IPS-18a (cell line): Measurements from ENCODE around the gene RIN1.
"Not testable (repeated sequence)": the region's sequence is repeated elsewhere in the genome, so short reads cannot be mapped to it uniquely, and the experiment has no call there.

Source experiments
- H3K27ac ChIP-seq: one replicate; pipeline ENCODE4 v1.5.1; 2013; ENCODE audit warnings: low read length
- H3K27me3 ChIP-seq: one replicate; pipeline ENCODE4 v1.6.1; 2013; ENCODE audit warnings: mild to moderate bottlenecking, low read length; ENCODE audit not compliant: control insufficient read depth, insufficient read depth
- H3K36me3 ChIP-seq: one replicate; pipeline ENCODE4 v1.6.1; 2013; ENCODE audit warnings: low read depth, low read length; ENCODE audit not compliant: control insufficient read depth
- H3K4me1 ChIP-seq: one replicate; pipeline ENCODE4 v1.6.1; 2013; ENCODE audit warnings: low read depth, low read length; ENCODE audit not compliant: control insufficient read depth
- H3K4me3 ChIP-seq: one replicate; pipeline ENCODE4 v1.5.1; 2013; ENCODE audit warnings: low read length
- H3K9ac ChIP-seq: one replicate; pipeline ENCODE4 v1.6.1; 2013; ENCODE audit warnings: mild to moderate bottlenecking, low read length, moderate library complexity
- H3K9me3 ChIP-seq: one replicate; pipeline ENCODE4 v1.6.1; 2013; ENCODE audit warnings: low read depth, low read length; ENCODE audit not compliant: control insufficient read depth

Gene RIN1

DNA sequence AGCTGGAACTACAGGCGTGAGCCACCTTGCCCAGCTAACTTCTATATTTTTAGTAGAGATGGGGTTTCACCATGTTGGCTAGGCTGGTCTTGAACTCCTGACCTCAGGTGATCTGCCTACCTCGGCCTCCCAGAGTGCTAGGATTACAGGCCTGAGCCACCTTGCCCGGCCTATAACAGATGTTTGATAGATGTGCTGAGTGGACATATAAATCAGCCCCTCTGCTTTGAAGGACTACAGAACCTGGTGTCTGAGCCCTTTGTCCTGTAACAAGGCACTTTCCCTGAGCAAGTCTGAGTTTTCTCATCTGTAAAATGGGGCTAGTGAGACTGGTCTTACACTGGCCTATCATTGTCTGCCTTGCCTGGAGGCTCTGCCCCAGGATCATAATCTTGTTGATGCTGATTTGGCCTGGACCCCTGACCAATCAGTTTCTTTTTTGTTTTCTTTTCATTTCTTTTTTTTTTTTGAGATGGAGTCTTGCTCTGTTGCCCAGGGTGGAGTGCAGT is 7.0 kb downstream of the RIN1 start:
- Histone ChIP-seq H3K9me3 (no peaks in the 10 kb centered on the region), H3K27me3 (peaks cover 8% of the 10 kb centered on the region), H3K4me1 (peaks cover 4% of the 10 kb centered on the region), H3K4me3 (no peak overlapping the region), H3K36me3 (no peaks in the 10 kb centered on the region), H3K9ac (no peak overlapping the region), H3K27ac (no peak overlapping the region)

DNA sequence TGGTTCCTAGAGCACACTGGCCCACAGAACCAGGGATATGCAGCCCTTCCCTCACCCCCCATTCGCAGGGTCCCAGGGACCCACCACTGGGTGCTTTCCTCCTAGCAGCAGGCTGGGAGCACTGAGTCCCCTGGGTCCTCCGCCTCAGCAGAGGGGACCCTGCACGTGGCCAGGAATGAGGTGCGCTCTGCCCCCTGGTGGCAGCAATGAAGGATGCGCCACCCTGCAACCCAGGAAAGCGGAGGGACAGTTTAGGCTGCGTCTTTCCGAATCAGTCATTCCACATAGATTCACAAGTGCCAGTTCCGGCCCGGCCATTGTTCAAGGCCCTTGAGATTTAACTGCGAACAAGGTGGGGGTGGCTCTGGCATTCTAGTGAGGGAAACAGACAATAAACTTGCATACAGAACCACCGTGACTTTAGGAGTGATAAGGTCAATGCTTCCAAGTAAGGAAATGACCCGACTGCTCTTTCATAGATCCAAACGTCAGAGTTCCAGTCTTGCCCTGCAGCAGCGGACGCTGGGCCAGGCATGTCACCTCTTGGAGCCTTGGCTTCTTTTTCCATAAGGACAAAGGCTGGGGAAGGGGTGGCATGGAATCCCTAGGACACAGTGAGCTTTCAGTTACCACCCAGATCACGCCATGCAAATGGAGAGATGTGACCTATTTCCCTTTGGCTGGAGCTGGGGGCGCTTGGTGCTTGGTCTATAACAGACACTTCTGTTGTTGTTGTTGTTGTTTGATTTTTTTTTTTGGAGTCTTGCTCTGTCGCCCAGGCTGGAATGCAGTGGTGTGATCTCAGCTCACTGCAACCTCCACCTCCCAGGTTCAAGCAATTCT is 7.7 kb downstream of the RIN1 start:
- no peaks in the 10 kb centered on the region for H3K36me3 ChIP-seq
- H3K9ac ChIP-seq: no peak overlapping the region
- H3K27me3 ChIP-seq: peaks cover 8% of the 10 kb centered on the region
- H3K27ac ChIP-seq: no peak overlapping the region
- H3K4me3 ChIP-seq: peak overlapping the region; percentile 33
- H3K4me1 ChIP-seq: peaks cover 4% of the 10 kb centered on the region
- H3K9me3 ChIP-seq: no peaks in the 10 kb centered on the region

DNA sequence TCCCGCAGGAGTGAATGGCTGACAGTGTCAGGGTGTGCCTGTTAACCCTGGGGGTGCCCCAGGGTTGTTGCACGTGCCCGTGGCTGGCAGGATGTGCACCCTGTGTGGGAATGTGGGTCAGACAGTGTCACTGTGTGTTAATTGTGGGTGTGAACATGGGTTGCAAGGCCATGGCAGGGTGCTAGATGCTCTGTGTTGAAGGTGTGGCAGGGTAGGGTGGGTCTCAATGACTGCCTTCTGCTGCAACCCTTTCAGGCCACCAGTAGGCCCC is 8.3 kb downstream of the RIN1 start:
- Histone ChIP-seq H3K27me3 (peaks cover 8% of the 10 kb centered on the region), H3K9ac (no peak overlapping the region), H3K27ac (no peak overlapping the region), H3K4me3 (no peak overlapping the region), H3K36me3 (no peaks in the 10 kb centered on the region), H3K9me3 (no peaks in the 10 kb centered on the region), H3K4me1 (peaks cover 4% of the 10 kb centered on the region)

DNA sequence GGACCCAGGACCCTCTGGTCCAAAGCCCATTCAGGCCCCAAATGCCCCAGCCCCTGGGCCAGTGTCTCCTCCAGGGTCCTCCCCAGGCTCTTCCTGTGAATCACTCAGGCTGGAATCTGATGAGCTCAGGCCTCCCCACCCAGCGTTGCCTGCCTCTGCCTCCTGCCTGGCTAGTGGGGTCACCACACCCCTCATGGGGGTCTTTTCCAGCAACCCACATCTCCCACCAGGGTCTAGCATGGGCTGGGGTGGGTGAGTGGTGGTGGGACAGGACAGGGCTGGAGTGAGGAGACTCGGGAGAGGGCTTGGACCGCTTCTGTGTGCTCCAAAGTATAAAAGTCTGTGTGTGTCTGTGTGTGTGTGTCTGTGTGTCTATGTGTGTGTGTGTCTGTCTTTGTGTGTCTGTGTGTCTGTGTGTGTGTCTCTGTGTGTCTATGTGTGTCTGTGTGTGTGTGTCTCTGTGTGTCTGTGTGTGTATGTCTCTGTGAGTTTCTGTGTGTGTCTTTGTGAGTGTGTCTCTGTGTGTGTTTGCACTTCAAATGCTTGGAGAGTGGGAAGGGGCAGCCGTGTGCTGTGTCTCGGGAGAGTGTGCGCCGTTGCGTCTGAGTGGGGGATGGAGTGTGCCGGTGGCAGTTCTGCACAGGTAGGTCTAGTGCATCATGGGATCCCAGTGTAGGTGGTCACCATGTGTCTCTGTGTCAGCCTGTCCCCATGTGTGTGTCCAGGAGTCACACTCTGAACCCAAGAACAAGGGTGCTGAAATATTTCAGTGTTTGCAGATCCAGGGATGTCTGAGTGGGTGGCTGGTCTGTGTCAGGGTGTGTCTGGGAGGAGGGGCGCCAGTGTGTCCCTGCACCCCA is 8.8 kb downstream of the RIN1 start:
- Histone ChIP-seq H3K9me3 (no peaks in the 10 kb centered on the region), H3K27ac (no peak overlapping the region), H3K4me3 (no peak overlapping the region), H3K27me3 (peaks cover 8% of the 10 kb centered on the region), H3K4me1 (peaks cover 4% of the 10 kb centered on the region), H3K9ac (no peak overlapping the region), H3K36me3 (no peaks in the 10 kb centered on the region)

DNA sequence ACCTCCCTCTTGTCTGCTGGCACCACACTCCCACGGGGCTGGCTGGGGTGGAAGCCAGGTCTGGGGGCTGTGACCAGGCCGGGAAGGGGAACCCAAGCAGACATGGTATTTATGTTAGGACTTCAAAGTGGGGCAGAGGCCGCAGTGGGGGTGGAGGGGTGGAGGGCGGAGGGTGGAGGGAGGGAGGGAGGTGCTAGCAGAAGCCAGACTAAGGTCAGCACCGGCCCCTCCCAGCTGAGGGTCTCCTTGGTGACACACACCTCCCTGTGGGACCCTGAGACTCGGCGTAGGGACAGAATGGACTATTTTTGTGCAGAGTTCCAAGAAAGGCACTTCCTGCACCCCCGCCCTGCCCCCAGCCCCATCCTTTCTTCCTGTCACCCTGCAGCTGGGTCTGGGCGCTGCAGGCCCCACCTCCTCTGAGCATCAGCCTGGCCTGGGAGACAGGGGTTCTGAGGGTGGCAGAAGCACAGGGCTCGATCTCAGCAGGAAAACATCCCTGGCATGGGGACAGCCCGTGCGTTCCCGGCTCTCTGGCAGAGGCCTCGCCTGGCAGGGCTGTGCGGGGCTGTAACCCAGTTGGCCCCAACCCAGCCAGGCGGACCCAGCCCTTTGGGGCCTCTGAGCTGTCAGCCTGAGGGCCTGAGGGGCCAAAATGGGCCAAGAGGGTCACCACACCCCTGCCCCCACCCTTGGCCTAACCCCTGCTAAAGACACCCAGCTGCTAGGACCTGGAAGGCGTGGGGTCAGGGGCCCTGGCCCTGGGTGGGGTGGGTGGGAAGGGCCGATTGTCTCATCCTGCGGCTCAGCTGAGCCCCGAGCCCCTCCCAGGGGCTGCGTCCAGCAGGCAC is 9.7 kb downstream of the RIN1 start:
- Histone ChIP-seq H3K9me3 (no peaks in the 10 kb centered on the region), H3K9ac (no peak overlapping the region), H3K4me3 (no peak overlapping the region), H3K27ac (no peak overlapping the region), H3K36me3 (no peaks in the 10 kb centered on the region), H3K27me3 (peaks cover 8% of the 10 kb centered on the region), H3K4me1 (peaks cover 4% of the 10 kb centered on the region)

- H3K27me3 ChIP-seq: peaks cover 8% of the 10 kb centered on the region
- H3K4me1 ChIP-seq: peaks cover 4% of the 10 kb centered on the region
- H3K36me3 ChIP-seq: no peaks in the 10 kb centered on the region
- no peak overlapping the region for H3K27ac ChIP-seq
- no peak overlapping the region for H3K9ac ChIP-seq
- H3K4me3 ChIP-seq: no peak overlapping the region
- H3K9me3 ChIP-seq: no peaks in the 10 kb centered on the region
Measured at GRCh38 chr11:66325263-66325671, 11.0 kb downstream of the RIN1 start.

- Histone ChIP-seq H3K27ac (no peak overlapping the region), H3K9ac (no peak overlapping the region), H3K9me3 (no peaks in the 10 kb centered on the region), H3K4me1 (peaks cover 4% of the 10 kb centered on the region), H3K36me3 (no peaks in the 10 kb centered on the region), H3K27me3 (peaks cover 8% of the 10 kb centered on the region), H3K4me3 (no peak overlapping the region)
Measured at GRCh38 chr11:66324664-66325063, 11.6 kb downstream of the RIN1 start.

DNA sequence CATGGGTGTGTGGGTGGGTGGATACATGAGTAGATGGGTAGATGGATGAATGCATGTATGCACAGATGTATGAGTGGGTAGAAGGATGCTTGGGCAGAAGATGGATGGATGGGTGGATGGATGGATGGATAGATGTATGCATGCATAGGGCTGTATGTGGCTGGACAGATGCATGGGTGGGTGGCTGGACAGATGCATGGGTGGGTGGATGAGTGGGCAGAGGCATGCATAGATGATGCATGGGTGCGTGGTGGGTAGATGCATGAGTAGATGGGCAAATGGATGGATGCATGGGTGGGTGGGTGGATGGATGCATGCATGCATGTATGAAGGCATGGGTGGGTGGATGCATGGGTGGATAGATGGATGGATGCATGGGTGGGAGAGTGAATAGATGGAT is 12.6 kb downstream of the RIN1 start:
- H3K9me3 ChIP-seq: no peaks in the 10 kb centered on the region
- H3K27ac ChIP-seq: no peak overlapping the region
- H3K9ac ChIP-seq: no peak overlapping the region
- H3K36me3 ChIP-seq: no peaks in the 10 kb centered on the region
- H3K27me3 ChIP-seq: peaks cover 8% of the 10 kb centered on the region
- H3K4me1 ChIP-seq: peaks cover 3% of the 10 kb centered on the region
- no peak overlapping the region for H3K4me3 ChIP-seq

GRCh38 chr11:66322732-66323427 is 13.4 kb downstream of the RIN1 start:
- Histone ChIP-seq H3K9ac (no peak overlapping the region), H3K27ac (no peak overlapping the region)

GRCh38 chr11:66321606-66322005 is 14.6 kb downstream of the RIN1 start:
- Histone ChIP-seq H3K27ac (no peak overlapping the region), H3K9ac (no peak overlapping the region), H3K27me3 (no peaks in the 10 kb centered on the region), H3K4me1 (peaks cover 14% of the 10 kb centered on the region), H3K36me3 (no peaks in the 10 kb centered on the region), H3K9me3 (no peaks in the 10 kb centered on the region), H3K4me3 (no peak overlapping the region)

More at GRCh38 chr11:66322732-66323427, 13.4 kb downstream of the RIN1 start:
- Histone ChIP-seq H3K4me1 (peaks cover 6% of the 10 kb centered on the region), H3K36me3 (no peaks in the 10 kb centered on the region), H3K9me3 (no peaks in the 10 kb centered on the region), H3K27me3 (peaks cover 5% of the 10 kb centered on the region), H3K4me3 (no peak overlapping the region)

DNA sequence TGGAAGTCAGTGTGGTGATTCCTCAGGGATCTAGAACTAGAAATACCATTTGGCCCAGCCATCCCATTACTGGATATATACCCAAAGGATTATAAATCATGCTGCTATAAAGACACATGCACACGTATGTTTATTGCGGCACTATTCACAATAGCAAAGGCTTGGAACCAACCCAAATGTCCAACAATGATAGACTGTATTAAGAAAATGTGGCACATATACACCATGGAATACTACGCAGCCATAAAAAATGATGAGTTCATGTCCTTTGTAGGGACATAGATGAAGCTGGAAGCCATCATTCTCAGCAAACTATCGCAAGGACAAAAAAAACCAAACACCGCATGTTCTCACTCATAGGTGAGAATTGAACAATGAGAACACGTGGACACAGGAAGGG is 15.5 kb downstream of the RIN1 start:
- not testable (repeated sequence) for H3K36me3 ChIP-seq, H3K27ac ChIP-seq, H3K9ac ChIP-seq, H3K4me3 ChIP-seq, H3K9me3 ChIP-seq, H3K27me3 ChIP-seq
- H3K4me1 ChIP-seq: peaks cover 14% of the 10 kb centered on the region
